H9 (cell line): Measurements from ENCODE around the gene MRPL46. TPM values are rescaled to one million over a fixed set of nuclear protein-coding genes. Genes with fewer than 3 reads are reported as not detected.

Experiments used
- DNase-seq: peaks from one replicate; pipeline ENCODE4 v3.0.0-alpha.2; 2017
- H2AFZ ChIP-seq: one replicate; pipeline ENCODE4 v1.6.1; 2013; ENCODE audit warnings: mild to moderate bottlenecking, low read length, control low read depth, moderate library complexity
- H2AK5ac ChIP-seq: 2 replicates; pipeline ENCODE4 v1.6.1; 2013; ENCODE audit warnings: low read length, control low read depth, mixed read lengths; ENCODE audit not compliant: insufficient read length
- H2BK120ac ChIP-seq: one replicate; pipeline ENCODE4 v1.6.1; 2013; ENCODE audit warnings: low read depth, mild to moderate bottlenecking, low read length, control low read depth, inconsistent platforms; ENCODE audit not compliant: poor library complexity, severe bottlenecking
- H2BK12ac ChIP-seq: 2 replicates; pipeline ENCODE4 v1.6.1; 2013; ENCODE audit warnings: low read length, control low read depth, mixed read lengths, low read depth; ENCODE audit not compliant: insufficient read length
- H2BK15ac ChIP-seq: 2 replicates; pipeline ENCODE4 v1.6.1; 2013; ENCODE audit warnings: low read depth, low read length, control low read depth
- H2BK20ac ChIP-seq: one replicate; pipeline ENCODE4 v1.6.1; 2013; ENCODE audit warnings: low read depth, mild to moderate bottlenecking, low read length, control low read depth, inconsistent platforms; ENCODE audit not compliant: poor library complexity, severe bottlenecking
- H2BK5ac ChIP-seq: 2 replicates; pipeline ENCODE4 v1.6.1; 2013; ENCODE audit warnings: low read length, control low read depth, mixed read lengths; ENCODE audit not compliant: insufficient read length
- H3K14ac ChIP-seq: 2 replicates; pipeline ENCODE4 v1.6.1; 2013; ENCODE audit warnings: low read length, control low read depth; ENCODE audit not compliant: insufficient read depth
- H3K18ac ChIP-seq: 2 replicates; pipeline ENCODE4 v1.6.1; 2013; ENCODE audit warnings: low read depth, mild to moderate bottlenecking, mixed read lengths, low read length, control low read depth; ENCODE audit not compliant: insufficient read length
- H3K23ac ChIP-seq: 2 replicates; pipeline ENCODE4 v1.6.1; 2013; ENCODE audit warnings: low read length, control low read depth, mixed read lengths, low read depth; ENCODE audit not compliant: insufficient read length
- H3K23me2 ChIP-seq: 2 replicates; pipeline ENCODE4 v1.6.1; 2013; ENCODE audit warnings: low read depth, mild to moderate bottlenecking, mixed read lengths, low read length, control low read depth; ENCODE audit not compliant: insufficient read length, poor library complexity, severe bottlenecking
- H3K27ac ChIP-seq: 2 replicates; pipeline ENCODE4 v1.5.1; 2013; ENCODE audit warnings: low read length, control low read depth, mixed read lengths, low read depth; ENCODE audit not compliant: insufficient read length
- H3K27me3 ChIP-seq: 2 replicates; pipeline ENCODE4 v1.6.1; 2013; ENCODE audit warnings: low read length, control low read depth, inconsistent platforms; ENCODE audit not compliant: insufficient read depth
- H3K4ac ChIP-seq: 2 replicates; pipeline ENCODE4 v1.6.1; 2013; ENCODE audit warnings: low read depth, mild to moderate bottlenecking, control low read depth, inconsistent platforms, low read length, moderate library complexity
- H3K4me1 ChIP-seq: 2 replicates; pipeline ENCODE4 v1.6.1; 2013; ENCODE audit warnings: low read length, control low read depth, inconsistent platforms; ENCODE audit not compliant: insufficient read depth
- H3K4me2 ChIP-seq: 2 replicates; pipeline ENCODE4 v1.6.1; 2013; ENCODE audit warnings: low read length, control low read depth, mixed read lengths; ENCODE audit not compliant: insufficient read length, insufficient read depth
- H3K56ac ChIP-seq: 2 replicates; pipeline ENCODE4 v1.6.1; 2013; ENCODE audit warnings: low read depth, mild to moderate bottlenecking, mixed read lengths, low read length, control low read depth; ENCODE audit not compliant: insufficient read length
- H3K79me1 ChIP-seq: 2 replicates; pipeline ENCODE4 v1.6.1; 2013; ENCODE audit warnings: low read depth, mild to moderate bottlenecking, moderate library complexity, low read length, control low read depth, inconsistent platforms; ENCODE audit not compliant: insufficient read depth, poor library complexity, severe bottlenecking
- H3K79me2 ChIP-seq: 2 replicates; pipeline ENCODE4 v1.6.1; 2013; ENCODE audit warnings: low read length, control low read depth, inconsistent platforms; ENCODE audit not compliant: insufficient read depth
- H3K9ac ChIP-seq: 2 replicates; pipeline ENCODE4 v1.6.1; 2013; ENCODE audit warnings: low read length, control low read depth, mixed read lengths; ENCODE audit not compliant: insufficient read length; ENCODE audit errors: extremely low read depth
- H3K9me3 ChIP-seq: one replicate; pipeline ENCODE4 v1.6.1; 2013; ENCODE audit warnings: low read depth, low read length, inconsistent platforms; ENCODE audit not compliant: control insufficient read depth
- H3T11ph ChIP-seq: one replicate; pipeline ENCODE4 v1.6.1; 2013; ENCODE audit warnings: mild to moderate bottlenecking, low read length, control low read depth, inconsistent platforms
- H4K20me1 ChIP-seq: one replicate; pipeline ENCODE4 v1.6.1; 2013; ENCODE audit not compliant: control insufficient read depth, insufficient read length, insufficient read depth
- H4K5ac ChIP-seq: 2 replicates; pipeline ENCODE4 v1.6.1; 2013; ENCODE audit warnings: low read depth, mild to moderate bottlenecking, mixed read lengths, low read length, control low read depth; ENCODE audit not compliant: insufficient read length
- H4K8ac ChIP-seq: replicated peaks from 2 replicates; pipeline ENCODE4 v1.6.1; 2013; ENCODE audit warnings: low read length, control low read depth, mixed read lengths, low read depth; ENCODE audit not compliant: insufficient read length
- H4K91ac ChIP-seq: 2 replicates; pipeline ENCODE4 v1.6.1; 2013; ENCODE audit warnings: low read depth, mild to moderate bottlenecking, moderate library complexity, mixed read lengths, low read length, control low read depth; ENCODE audit not compliant: insufficient read length
- H3K27ac Mint-ChIP-seq, 3 experiments: 2 replicates in 2 of 3; 3 replicates in 1 of 3; pipeline ENCODE4 v1.8.0; 2020 to 2021; ENCODE audit warnings: mixed read lengths in 3 of 3, mild to moderate bottlenecking in 1 of 3, moderate library complexity in 1 of 3
- H3K27me3 Mint-ChIP-seq: 2 replicates; pipeline ENCODE4 v1.8.0; 2021; ENCODE audit warnings: low read depth, mild to moderate bottlenecking, moderate library complexity, mixed read lengths
- H3K36me3 Mint-ChIP-seq, 3 experiments: 2 replicates in 2 of 3; 3 replicates in 1 of 3; pipeline ENCODE4 v1.8.0; 2020 to 2021; ENCODE audit warnings: low read depth in 3 of 3, mixed read lengths in 3 of 3; ENCODE audit not compliant: insufficient read depth in 1 of 3
- H3K4me1 Mint-ChIP-seq, 2 experiments: 2 replicates each; pipeline ENCODE4 v1.8.0; 2020; ENCODE audit warnings: mixed read lengths in 2 of 2
- H3K4me3 Mint-ChIP-seq, 2 experiments: 2 replicates in 1 of 2; 3 replicates in 1 of 2; pipeline ENCODE4 v1.8.0; 2020 to 2021; ENCODE audit warnings: mild to moderate bottlenecking in 2 of 2, mixed read lengths in 2 of 2, moderate library complexity in 1 of 2
- H3K9me3 Mint-ChIP-seq, 2 experiments: 2 replicates in 1 of 2; 3 replicates in 1 of 2; pipeline ENCODE4 v1.8.0; 2020; ENCODE audit warnings: mild to moderate bottlenecking in 2 of 2, mixed read lengths in 2 of 2, moderate library complexity in 1 of 2
- WGBS: extraction: QIAGEN DNeasy Blood & Tissue Kit; methylation state at CpG from one replicate; pipeline ENCODE4 v1.1.7; 2013; ENCODE audit warnings: missing lambda C conversion rate, low lambda C conversion rate, mixed read lengths; ENCODE audit not compliant: insufficient read length; ENCODE audit errors: extremely low coverage; 5-methylcytosine and 5-hydroxymethylcytosine counted together
- total RNA-seq: library from RNA; stranded (reverse); gene quantifications from 2 replicates; pipeline ENCODE4 v1.2.1, GENCODE V29; 2021
- TF ChIP-seq, protein P1 (sequence below): fragments of 200-600 bp; sonication (generic); conservative IDR thresholded peaks from 3 replicates; pipeline ENCODE4 v1.8.0; 2021; ENCODE audit warnings: antibody characterized with exemption, mild to moderate bottlenecking

The MRPL46 gene
- total RNA-seq, 1 experiment from 2014 or later = 29.3 TPM

DNA sequence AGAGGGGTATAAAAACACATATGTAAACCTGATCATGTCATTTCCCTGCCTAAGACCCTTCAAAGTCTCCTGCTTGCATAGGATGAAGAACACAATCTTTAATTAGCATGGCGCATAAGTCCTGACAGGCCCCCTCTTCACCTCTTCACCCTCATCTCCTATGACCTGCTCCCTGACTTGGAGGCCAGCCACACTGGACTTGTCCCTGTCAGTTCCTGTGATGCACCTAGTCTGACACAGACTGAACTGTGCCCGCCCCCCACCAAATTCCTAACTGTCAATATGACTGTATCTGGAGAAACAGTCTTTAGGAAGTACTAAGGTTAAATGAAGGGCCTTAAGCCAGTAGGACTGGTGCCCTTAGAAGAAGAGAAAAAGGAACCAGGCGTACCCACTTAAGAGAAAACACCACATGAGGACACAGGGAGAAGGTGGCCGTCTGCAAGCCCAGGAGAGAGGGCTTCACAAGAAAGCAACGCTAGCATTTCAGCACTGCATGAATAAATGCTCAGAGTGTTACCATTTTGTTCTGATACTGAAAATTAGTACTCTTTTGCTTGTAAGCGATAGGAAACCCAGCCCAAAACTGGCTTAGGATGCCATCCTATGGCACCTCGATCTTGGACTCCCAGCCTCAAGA, 34.0 kb downstream of the MRPL46 start:
- no peak overlapping the region for H4K5ac ChIP-seq
- Mint-ChIP-seq H3K4me1 (peaks cover 14 to 27% of the 10 kb centered on the region in 2 experiments), H3K27ac (no peak overlapping the region), H3K36me3 (no peaks in the 10 kb centered on the region), H3K27me3 (peaks cover 12% of the 10 kb centered on the region), H3K4me3 (no peak overlapping the region), H3K9me3 (no peaks in the 10 kb centered on the region; a peak in 1 of 5 replicates)
- H2AFZ ChIP-seq = no peak overlapping the region
- H3K79me1 ChIP-seq = no peaks in the 10 kb centered on the region
- TF ChIP-seq, protein P1, sequence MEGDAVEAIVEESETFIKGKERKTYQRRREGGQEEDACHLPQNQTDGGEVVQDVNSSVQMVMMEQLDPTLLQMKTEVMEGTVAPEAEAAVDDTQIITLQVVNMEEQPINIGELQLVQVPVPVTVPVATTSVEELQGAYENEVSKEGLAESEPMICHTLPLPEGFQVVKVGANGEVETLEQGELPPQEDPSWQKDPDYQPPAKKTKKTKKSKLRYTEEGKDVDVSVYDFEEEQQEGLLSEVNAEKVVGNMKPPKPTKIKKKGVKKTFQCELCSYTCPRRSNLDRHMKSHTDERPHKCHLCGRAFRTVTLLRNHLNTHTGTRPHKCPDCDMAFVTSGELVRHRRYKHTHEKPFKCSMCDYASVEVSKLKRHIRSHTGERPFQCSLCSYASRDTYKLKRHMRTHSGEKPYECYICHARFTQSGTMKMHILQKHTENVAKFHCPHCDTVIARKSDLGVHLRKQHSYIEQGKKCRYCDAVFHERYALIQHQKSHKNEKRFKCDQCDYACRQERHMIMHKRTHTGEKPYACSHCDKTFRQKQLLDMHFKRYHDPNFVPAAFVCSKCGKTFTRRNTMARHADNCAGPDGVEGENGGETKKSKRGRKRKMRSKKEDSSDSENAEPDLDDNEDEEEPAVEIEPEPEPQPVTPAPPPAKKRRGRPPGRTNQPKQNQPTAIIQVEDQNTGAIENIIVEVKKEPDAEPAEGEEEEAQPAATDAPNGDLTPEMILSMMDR = no peak
- no CpG with 5 or more reads among the region's 7 CpGs for WGBS
- no peak overlapping the region for H3K14ac ChIP-seq
- no peak overlapping the region for H2BK12ac ChIP-seq
- no peak overlapping the region for H3K9ac ChIP-seq
- no peaks in the 10 kb centered on the region for H3K9me3 ChIP-seq
- H2BK15ac ChIP-seq = no peak overlapping the region
- no peak overlapping the region for H3K4me2 ChIP-seq
- H3K23me2 ChIP-seq = no peaks in the 10 kb centered on the region
- H2BK20ac ChIP-seq = no peak overlapping the region
- H3K23ac ChIP-seq = no peak overlapping the region
- H3K18ac ChIP-seq = no peak overlapping the region
- no peaks in the 10 kb centered on the region for H3K27me3 ChIP-seq
- H2BK120ac ChIP-seq = no peak overlapping the region
- H3K56ac ChIP-seq = no peak overlapping the region
- H2AK5ac ChIP-seq = no peak overlapping the region
- H3K27ac ChIP-seq = no peak overlapping the region
- no peaks in the 10 kb centered on the region for H3K79me2 ChIP-seq
- DNase-seq = no peak
- H2BK5ac ChIP-seq = no peak overlapping the region
- no peak overlapping the region for H3T11ph ChIP-seq
- H3K4me1 ChIP-seq = peaks cover 2% of the 10 kb centered on the region; the same call in 1 of the 2 replicates
- no peak overlapping the region for H4K91ac ChIP-seq
- H4K8ac ChIP-seq = no peak overlapping the region
- no peaks in the 10 kb centered on the region for H4K20me1 ChIP-seq
- no peak overlapping the region for H3K4ac ChIP-seq
